Measurements from ENCODE around the gene CABS1.

The CABS1 gene

GRCh38 chr4:70336043-70336442 is 1.3 kb downstream of the CABS1 start:
- no peak overlapping the region for H3K4me3 ChIP-seq (replicated peaks; ENCODE audit: insufficient read depth, low read length)
- TF ChIP-seq POLR2AphosphoS5 (IDR thresholded peaks at IDR 0.05; ENCODE audit: low read depth) (no peak), GABPA (IDR thresholded peaks at IDR 0.05; ENCODE audit: low read depth) (no peak), SPI1 (IDR thresholded peaks at IDR 0.05; ENCODE audit: borderline replicate concordance, low read depth) (no peak), REST (IDR thresholded peaks at IDR 0.05; ENCODE audit: insufficient replicate concordance, low read depth) (no peak), CTCF (IDR thresholded peaks at IDR 0.05; ENCODE audit: insufficient read depth, low read length) (no peak)
- H3K27ac ChIP-seq (replicated peaks) = no peak overlapping the region
- no peak for DNase-seq (ENCODE audit: low read depth in 1 of 2, low spot score in 1 of 2)
- no peaks in the 10 kb centered on the region for H3K27me3 ChIP-seq (ENCODE audit: insufficient read depth, poor library complexity, severe bottlenecking)

- H3K27me3 ChIP-seq (ENCODE audit: insufficient read depth, poor library complexity, severe bottlenecking) = no peaks in the 10 kb centered on the region
- no peak for DNase-seq (ENCODE audit: low read depth in 1 of 2, low spot score in 1 of 2)
- TF ChIP-seq POLR2AphosphoS5 (IDR thresholded peaks at IDR 0.05; ENCODE audit: low read depth) (no peak), CTCF (IDR thresholded peaks at IDR 0.05; ENCODE audit: insufficient read depth, low read length) (no peak), GABPA (IDR thresholded peaks at IDR 0.05; ENCODE audit: low read depth) (no peak), SPI1 (IDR thresholded peaks at IDR 0.05; ENCODE audit: borderline replicate concordance, low read depth) (no peak), REST (IDR thresholded peaks at IDR 0.05; ENCODE audit: insufficient replicate concordance, low read depth) (no peak)
- no peak overlapping the region for H3K27ac ChIP-seq (replicated peaks)
- H3K4me3 ChIP-seq (replicated peaks; ENCODE audit: insufficient read depth, low read length) = no peak overlapping the region
Measured at GRCh38 chr4:70337886-70338420, 3.2 kb downstream of the CABS1 start.

- Histone ChIP-seq H3K27me3 (ENCODE audit: insufficient read depth, poor library complexity, severe bottlenecking) (no peaks in the 10 kb centered on the region), H3K4me3 (replicated peaks; ENCODE audit: insufficient read depth, low read length) (no peak overlapping the region), H3K27ac (replicated peaks) (no peak overlapping the region)
- no peak for TF ChIP-seq GABPA (IDR thresholded peaks at IDR 0.05; ENCODE audit: low read depth)
- no peak for TF ChIP-seq POLR2AphosphoS5 (IDR thresholded peaks at IDR 0.05; ENCODE audit: low read depth)
- TF ChIP-seq CTCF (IDR thresholded peaks at IDR 0.05; ENCODE audit: insufficient read depth, low read length) = no peak
- no peak for TF ChIP-seq SPI1 (IDR thresholded peaks at IDR 0.05; ENCODE audit: borderline replicate concordance, low read depth)
- TF ChIP-seq REST (IDR thresholded peaks at IDR 0.05; ENCODE audit: insufficient replicate concordance, low read depth) = no peak
- DNase-seq (ENCODE audit: low read depth in 1 of 2, low spot score in 1 of 2) = no peak
Measured at GRCh38 chr4:70356185-70356584, 21.4 kb downstream of the CABS1 start.
